Progenitor cell of endocrine pancreas (in vitro differentiated cells): ENCODE data around the gene CACNB4. TPM values are rescaled to one million over a fixed set of nuclear protein-coding genes. Genes with fewer than 3 reads are reported as not detected.

Experiments used
- DNase-seq: peaks from one replicate; pipeline ENCODE4 v3.0.0; 2021; ENCODE audit warnings: low spot score; ENCODE audit not compliant: unreplicated experiment
- H3K27ac Mint-ChIP-seq: 2 replicates; pipeline ENCODE4 v1.8.0; 2021; ENCODE audit warnings: mild to moderate bottlenecking, moderate library complexity, mixed read lengths
- H3K27me3 Mint-ChIP-seq: 2 replicates; pipeline ENCODE4 v1.8.0; 2021; ENCODE audit warnings: mixed read lengths
- H3K36me3 Mint-ChIP-seq: 2 replicates; pipeline ENCODE4 v1.8.0; 2022; ENCODE audit warnings: mixed read lengths; ENCODE audit not compliant: insufficient read depth
- H3K4me1 Mint-ChIP-seq: 2 replicates; pipeline ENCODE4 v1.8.0; 2021; ENCODE audit warnings: low read depth, mixed read lengths
- H3K4me3 Mint-ChIP-seq: 2 replicates; pipeline ENCODE4 v1.8.0; 2021; ENCODE audit warnings: low read depth, mild to moderate bottlenecking, moderate library complexity, mixed read lengths
- H3K9me3 Mint-ChIP-seq: 2 replicates; pipeline ENCODE4 v1.8.0; 2021; ENCODE audit warnings: low read depth, mixed read lengths
- total RNA-seq: library from RNA; stranded (reverse); gene quantifications from 2 replicates; pipeline ENCODE4 v1.2.1, GENCODE V29; 2021
- TF ChIP-seq, protein P1 (sequence below): fragments of 200-600 bp; sonication (generic); IDR thresholded peaks from one replicate; pipeline ENCODE4 v1.5.0; 2021; ENCODE audit warnings: antibody characterized with exemption, mild to moderate bottlenecking; ENCODE audit not compliant: unreplicated experiment

Gene CACNB4
- total RNA-seq, 1 donor from 2014 or later = 2.5 TPM

DNA sequence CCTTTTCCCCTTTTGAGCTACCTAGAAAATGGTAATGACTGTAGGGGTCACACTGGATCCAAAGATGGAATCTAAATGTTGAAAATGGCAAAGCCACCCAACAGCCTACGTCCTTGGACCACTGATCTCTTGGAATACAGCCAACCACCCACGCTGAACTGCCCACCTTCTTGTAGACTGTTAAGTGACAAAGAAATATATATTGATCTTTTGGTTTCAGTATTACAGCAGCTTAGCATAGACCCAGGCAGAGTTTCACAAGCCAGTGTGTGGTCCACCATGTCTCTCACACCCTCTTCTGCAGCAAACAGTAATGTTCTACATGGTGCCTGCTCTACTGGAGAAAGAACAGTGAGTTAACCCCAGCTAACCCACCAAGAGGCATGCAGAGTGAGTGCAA is 20.2 kb downstream of the CACNB4 start:
- no peaks in the 10 kb centered on the region for H3K36me3 Mint-ChIP-seq
- no peak for DNase-seq
- H3K4me1 Mint-ChIP-seq = peaks cover 5% of the 10 kb centered on the region
- no peaks in the 10 kb centered on the region for H3K27me3 Mint-ChIP-seq
- H3K27ac Mint-ChIP-seq = no peak overlapping the region
- TF ChIP-seq, protein P1, sequence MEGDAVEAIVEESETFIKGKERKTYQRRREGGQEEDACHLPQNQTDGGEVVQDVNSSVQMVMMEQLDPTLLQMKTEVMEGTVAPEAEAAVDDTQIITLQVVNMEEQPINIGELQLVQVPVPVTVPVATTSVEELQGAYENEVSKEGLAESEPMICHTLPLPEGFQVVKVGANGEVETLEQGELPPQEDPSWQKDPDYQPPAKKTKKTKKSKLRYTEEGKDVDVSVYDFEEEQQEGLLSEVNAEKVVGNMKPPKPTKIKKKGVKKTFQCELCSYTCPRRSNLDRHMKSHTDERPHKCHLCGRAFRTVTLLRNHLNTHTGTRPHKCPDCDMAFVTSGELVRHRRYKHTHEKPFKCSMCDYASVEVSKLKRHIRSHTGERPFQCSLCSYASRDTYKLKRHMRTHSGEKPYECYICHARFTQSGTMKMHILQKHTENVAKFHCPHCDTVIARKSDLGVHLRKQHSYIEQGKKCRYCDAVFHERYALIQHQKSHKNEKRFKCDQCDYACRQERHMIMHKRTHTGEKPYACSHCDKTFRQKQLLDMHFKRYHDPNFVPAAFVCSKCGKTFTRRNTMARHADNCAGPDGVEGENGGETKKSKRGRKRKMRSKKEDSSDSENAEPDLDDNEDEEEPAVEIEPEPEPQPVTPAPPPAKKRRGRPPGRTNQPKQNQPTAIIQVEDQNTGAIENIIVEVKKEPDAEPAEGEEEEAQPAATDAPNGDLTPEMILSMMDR = no peak
- H3K9me3 Mint-ChIP-seq = no peaks in the 10 kb centered on the region
- no peak overlapping the region for H3K4me3 Mint-ChIP-seq

DNA sequence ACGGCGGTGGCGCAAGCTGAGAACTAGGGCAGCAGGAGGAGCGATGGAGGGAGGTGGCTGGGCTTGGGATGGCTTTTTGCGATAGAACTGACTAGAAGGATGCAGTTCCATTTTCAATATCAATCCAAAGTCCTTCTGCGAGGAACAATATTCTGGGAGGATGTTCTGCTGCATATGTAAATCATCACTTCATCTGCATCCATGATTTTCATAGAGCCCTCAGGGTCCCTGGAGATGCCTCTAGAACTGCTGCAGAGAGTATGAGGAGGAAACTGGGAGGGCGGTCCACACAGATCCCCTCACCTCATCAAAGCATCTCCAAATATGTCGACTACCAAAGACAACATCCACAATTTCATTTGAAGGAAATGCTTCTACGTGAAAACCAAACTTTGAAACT is 20.8 kb downstream of the CACNB4 start:
- Mint-ChIP-seq H3K27ac (no peak overlapping the region), H3K27me3 (no peaks in the 10 kb centered on the region), H3K4me3 (no peak overlapping the region), H3K9me3 (no peaks in the 10 kb centered on the region), H3K4me1 (peaks cover 5% of the 10 kb centered on the region), H3K36me3 (no peaks in the 10 kb centered on the region)
- TF ChIP-seq, protein P1 = no peak
- no peak for DNase-seq

DNA sequence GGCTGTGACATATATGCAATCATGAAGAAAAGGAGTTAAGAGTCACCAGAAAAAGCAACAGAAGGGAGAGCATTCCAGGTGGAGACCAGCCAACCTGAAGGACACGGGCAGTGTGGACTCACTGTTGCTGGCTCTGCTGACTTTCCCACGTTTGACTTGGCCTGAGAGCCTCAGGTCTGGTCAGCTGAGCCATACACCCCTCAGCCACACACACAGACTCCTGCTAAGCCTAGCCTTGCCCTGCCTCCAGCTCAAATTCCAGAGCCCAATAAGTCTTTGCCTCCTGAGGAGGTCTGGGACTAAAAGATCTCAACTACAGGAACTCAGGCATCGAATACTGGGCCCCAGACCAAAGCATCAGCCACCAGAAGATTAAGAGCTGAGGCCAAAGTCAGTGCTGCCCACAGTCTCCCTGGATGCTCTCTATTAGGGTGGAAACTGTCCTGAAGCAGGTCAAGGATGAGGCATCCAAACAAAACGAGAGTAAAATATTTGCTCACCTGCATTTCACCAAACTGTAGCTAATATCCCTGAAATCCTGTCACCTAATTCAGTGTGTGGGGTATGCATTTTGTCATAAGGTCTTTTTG is 23.3 kb downstream of the CACNB4 start:
- no peaks in the 10 kb centered on the region for H3K9me3 Mint-ChIP-seq
- DNase-seq = no peak
- peaks cover 5% of the 10 kb centered on the region for H3K4me1 Mint-ChIP-seq
- H3K27me3 Mint-ChIP-seq = no peaks in the 10 kb centered on the region
- no peaks in the 10 kb centered on the region for H3K36me3 Mint-ChIP-seq
- no peak overlapping the region for H3K4me3 Mint-ChIP-seq
- TF ChIP-seq, protein P1 = no peak
- H3K27ac Mint-ChIP-seq = no peak overlapping the region

DNA sequence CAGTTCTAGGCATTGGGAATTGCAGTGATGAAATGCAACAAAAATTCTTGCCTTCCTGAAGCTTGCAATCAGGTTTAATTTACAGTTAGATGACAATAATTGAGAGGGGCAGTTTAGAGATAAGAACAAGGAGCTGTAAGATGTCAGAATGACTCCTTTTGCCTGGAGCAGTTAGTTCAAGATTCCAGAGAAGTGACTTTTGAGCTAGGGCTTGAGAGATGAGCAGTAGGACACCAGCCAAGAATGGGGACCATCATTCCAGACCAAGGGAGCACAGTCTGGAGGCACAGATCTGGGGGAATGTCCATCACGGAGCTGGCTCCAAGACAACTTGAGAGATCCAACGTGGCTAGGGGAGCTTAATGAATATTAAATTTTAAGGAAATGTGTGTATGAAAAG is 26.8 kb downstream of the CACNB4 start:
- Mint-ChIP-seq H3K27me3 (no peaks in the 10 kb centered on the region), H3K27ac (no peak overlapping the region), H3K36me3 (no peaks in the 10 kb centered on the region), H3K4me3 (no peak overlapping the region), H3K9me3 (no peaks in the 10 kb centered on the region), H3K4me1 (peaks cover 5% of the 10 kb centered on the region)
- TF ChIP-seq, protein P1 = no peak
- no peak for DNase-seq

DNA sequence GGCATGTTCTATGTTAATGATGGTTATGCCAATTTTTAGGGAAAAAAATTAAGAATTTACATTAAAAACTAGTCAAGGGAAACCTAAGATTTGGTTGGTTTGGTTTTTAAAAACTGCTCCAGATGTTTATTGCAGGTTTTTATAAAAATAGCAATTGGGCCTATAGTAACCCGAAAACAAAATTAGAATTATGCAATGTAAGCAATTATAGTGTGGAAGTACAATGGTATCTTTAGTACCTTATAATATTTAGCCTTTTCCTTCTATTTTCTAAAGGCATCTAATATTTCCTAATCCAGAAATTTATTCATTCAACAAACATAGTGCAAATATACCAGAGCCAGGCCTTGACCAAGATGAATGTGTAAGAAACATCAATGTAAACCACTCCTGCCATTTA is 27.3 kb downstream of the CACNB4 start:
- no peaks in the 10 kb centered on the region for H3K9me3 Mint-ChIP-seq
- no peak overlapping the region for H3K4me3 Mint-ChIP-seq
- TF ChIP-seq, protein P1 = no peak
- no peak overlapping the region for H3K27ac Mint-ChIP-seq
- no peak for DNase-seq
- peaks cover 1% of the 10 kb centered on the region for H3K4me1 Mint-ChIP-seq
- H3K36me3 Mint-ChIP-seq = no peaks in the 10 kb centered on the region
- H3K27me3 Mint-ChIP-seq = no peaks in the 10 kb centered on the region
